SK-N-MC (cell line): Measurements from ENCODE around the gene POLR2L.

Experiments used
- DNase-seq: peaks from one replicate; pipeline ENCODE4 v3.0.0-alpha.2; 2011; ENCODE audit warnings: low read depth, low spot score
- H3K27ac ChIP-seq: fragments of 200-600 bp; sonication (generic); 2 replicates; pipeline ENCODE4 v1.5.1; 2016; ENCODE audit warnings: mixed run types
- H3K36me3 ChIP-seq: fragments of 200-600 bp; sonication (generic); 2 replicates; pipeline ENCODE4 v1.6.1; 2017; ENCODE audit warnings: antibody characterized with exemption, low read length, mixed read lengths; ENCODE audit not compliant: insufficient read depth
- H3K4me3 ChIP-seq: fragments of 200-600 bp; sonication (generic); 2 replicates; pipeline ENCODE4 v1.5.1; 2016
- H3K9ac ChIP-seq: fragments of 200-600 bp; sonication (generic); 2 replicates; pipeline ENCODE4 v1.8.0; 2017; ENCODE audit warnings: mixed run types, mixed read lengths; ENCODE audit not compliant: insufficient read length
- H3K9me3 ChIP-seq: fragments of 200-600 bp; sonication (generic); 2 replicates; pipeline ENCODE4 v1.6.1; 2017; ENCODE audit warnings: low read depth, mild to moderate bottlenecking, antibody characterized with exemption, low read length, moderate library complexity, mixed read lengths
- EZH2 ChIP-seq: fragments of 200-600 bp; sonication (generic); IDR thresholded peaks from one replicate; pipeline ENCODE4 v1.6.1; 2017; ENCODE audit warnings: antibody characterized with exemption
- FOXP2 ChIP-seq: optimal IDR thresholded peaks from 2 replicates; pipeline ENCODE3; 2011; ENCODE audit warnings: mild to moderate bottlenecking, moderate library complexity; ENCODE audit not compliant: insufficient read depth; ENCODE audit errors: extremely low read length, control extremely low read depth
- POLR2AphosphoS5 ChIP-seq: IDR thresholded peaks from 2 replicates; pipeline ENCODE4 v1.6.1; 2012; ENCODE audit warnings: mild to moderate bottlenecking, low read depth, low read length, borderline replicate concordance

POLR2L gene

GRCh38 chr11:808427-809286, 33.7 kb downstream of the POLR2L start:
- Histone ChIP-seq H3K4me3 (peak overlapping the region; percentile 96), H3K9ac (peak overlapping the region; percentile 96), H3K9me3 (no peaks in the 10 kb centered on the region), H3K36me3 (peaks cover 34% of the 10 kb centered on the region), H3K27ac (peak overlapping the region; percentile 99; the same call in 1 of the 2 replicates)
- DNase-seq = no peak
- TF ChIP-seq EZH2 (no peak), POLR2AphosphoS5 (no peak), FOXP2 (no peak)

- no peaks in the 10 kb centered on the region; the same call in 1 of the 2 replicates for H3K36me3 ChIP-seq
- no peaks in the 10 kb centered on the region for H3K9me3 ChIP-seq
- peak overlapping the region; percentile 54; the same call in 1 of the 2 replicates for H3K27ac ChIP-seq
- H3K4me3 ChIP-seq = peak overlapping the region; percentile 83
- DNase-seq = no peak
- peak overlapping the region; percentile 72 for H3K9ac ChIP-seq
- TF ChIP-seq POLR2AphosphoS5 = no peak; the same call in 1 of the 2 replicates
- no peak for TF ChIP-seq FOXP2
- no peak for TF ChIP-seq EZH2
Observed at GRCh38 chr11:804599-804964, 37.7 kb downstream of the POLR2L start.

- H3K9ac ChIP-seq = peak overlapping the region; percentile 72
- no peaks in the 10 kb centered on the region; the same call in 1 of the 2 replicates for H3K36me3 ChIP-seq
- no peak for DNase-seq
- H3K27ac ChIP-seq = no peak overlapping the region
- TF ChIP-seq POLR2AphosphoS5 (no peak), EZH2 (no peak), FOXP2 (no peak)
- H3K9me3 ChIP-seq = no peaks in the 10 kb centered on the region
- H3K4me3 ChIP-seq = peak overlapping the region; percentile 83
Observed at GRCh38 chr11:803770-804598, 38.3 kb downstream of the POLR2L start.

- Histone ChIP-seq H3K4me3 (peak overlapping the region; percentile 83), H3K27ac (no peak overlapping the region), H3K9ac (no peak overlapping the region), H3K36me3 (no peaks in the 10 kb centered on the region; the same call in 1 of the 2 replicates), H3K9me3 (no peaks in the 10 kb centered on the region)
- no peak for TF ChIP-seq FOXP2
- no peak for TF ChIP-seq POLR2AphosphoS5
- no peak for TF ChIP-seq EZH2
- no peak for DNase-seq
Observed at GRCh38 chr11:803467-803742, 38.9 kb downstream of the POLR2L start.

- Histone ChIP-seq H3K9ac (no peak overlapping the region), H3K36me3 (no peaks in the 10 kb centered on the region; the same call in 1 of the 2 replicates), H3K9me3 (no peaks in the 10 kb centered on the region), H3K27ac (no peak overlapping the region), H3K4me3 (no peak overlapping the region; the same call in 1 of the 2 replicates)
- DNase-seq = no peak
- no peak for TF ChIP-seq EZH2
- no peak for TF ChIP-seq POLR2AphosphoS5
- no peak for TF ChIP-seq FOXP2
Observed at GRCh38 chr11:802693-803466, 39.4 kb downstream of the POLR2L start.

- no peak overlapping the region for H3K27ac ChIP-seq
- no peak overlapping the region for H3K4me3 ChIP-seq
- no peaks in the 10 kb centered on the region for H3K9me3 ChIP-seq
- DNase-seq = no peak
- no peak for TF ChIP-seq POLR2AphosphoS5
- TF ChIP-seq EZH2 = no peak
- TF ChIP-seq FOXP2 = no peak
- H3K36me3 ChIP-seq = no peaks in the 10 kb centered on the region; the same call in 1 of the 2 replicates
- no peak overlapping the region for H3K9ac ChIP-seq
Observed at GRCh38 chr11:802018-802617, 40.2 kb downstream of the POLR2L start.

- Histone ChIP-seq H3K4me3 (no peak overlapping the region), H3K9me3 (no peaks in the 10 kb centered on the region), H3K27ac (no peak overlapping the region), H3K9ac (no peak overlapping the region), H3K36me3 (no peaks in the 10 kb centered on the region; the same call in 1 of the 2 replicates)
- no peak for DNase-seq
- TF ChIP-seq FOXP2 (no peak), EZH2 (no peak), POLR2AphosphoS5 (no peak)
Observed at GRCh38 chr11:801097-801780, 41.1 kb downstream of the POLR2L start.
